A673 (cell line): ENCODE results near the gene CPA5. TPM values are rescaled to one million over a fixed set of nuclear protein-coding genes. Genes with fewer than 3 reads are reported as not detected.

ENCODE experiments used
- BruUV-seq: library from RNA; stranded (reverse); fragments of 400-500 nt; replicated peaks from 2 replicates; lab custom pipeline; 2021; lab: Mats Ljungman, UMichigan
- CTCF ChIA-PET: fragments of 300-600 bp; sonication (Branson Sonifier 250); formaldehyde crosslinking; loops from one replicate; lab custom pipeline; 2022; ENCODE audit warnings: antibody characterized with exemption; lab: Charles Lee
- POLR2A ChIA-PET: fragments of 300-600 bp; sonication (Branson Sonifier 250); formaldehyde crosslinking; loops from one replicate; lab custom pipeline; 2022; ENCODE audit warnings: antibody characterized with exemption; ENCODE audit not compliant: low non-redundant PET; lab: Charles Lee
- DNase-seq: peaks from one replicate; pipeline ENCODE4 v3.0.0-alpha.2; 2015; ENCODE audit warnings: low spot score
- H3K27ac ChIP-seq: fragments of 200-600 bp; sonication (generic); 2 replicates; pipeline ENCODE4 v1.5.1; 2016; ENCODE audit warnings: mixed run types, low read depth, mild to moderate bottlenecking, mixed read lengths, antibody characterized with exemption, low read length; ENCODE audit not compliant: poor library complexity, severe bottlenecking
- H3K27me3 ChIP-seq: fragments of 200-600 bp; sonication (generic); replicated peaks from 2 replicates; pipeline ENCODE4 v1.6.1; 2017; ENCODE audit warnings: mixed run types, low read depth, mild to moderate bottlenecking, mixed read lengths, antibody characterized with exemption, low read length; ENCODE audit not compliant: insufficient read depth, poor library complexity
- H3K36me3 ChIP-seq: fragments of 200-600 bp; sonication (generic); 2 replicates; pipeline ENCODE4 v1.6.1; 2016; ENCODE audit warnings: mixed run types, mild to moderate bottlenecking, mixed read lengths, antibody characterized with exemption, low read length; ENCODE audit not compliant: insufficient read depth, poor library complexity, severe bottlenecking
- H3K4me1 ChIP-seq: fragments of 200-600 bp; sonication (generic); 2 replicates; pipeline ENCODE4 v1.6.1; 2017; ENCODE audit warnings: mixed run types, mild to moderate bottlenecking, mixed read lengths, antibody characterized with exemption, low read length; ENCODE audit not compliant: insufficient read depth, poor library complexity, severe bottlenecking
- H3K4me3 ChIP-seq: fragments of 200-600 bp; sonication (generic); 2 replicates; pipeline ENCODE4 v1.5.1; 2016; ENCODE audit warnings: low read depth, mixed run types, mild to moderate bottlenecking, mixed read lengths, low read length; ENCODE audit not compliant: poor library complexity, severe bottlenecking
- H3K9me3 ChIP-seq: fragments of 200-600 bp; sonication (generic); 2 replicates; pipeline ENCODE4 v1.6.1; 2016; ENCODE audit warnings: mixed run types, low read depth, mild to moderate bottlenecking, mixed read lengths, antibody characterized with exemption, low read length; ENCODE audit not compliant: poor library complexity, severe bottlenecking
- EZH2 ChIP-seq: fragments of 200-600 bp; sonication (generic); IDR thresholded peaks from 2 replicates; pipeline ENCODE4 v1.6.1; 2017; ENCODE audit warnings: borderline replicate concordance, low read depth, mild to moderate bottlenecking, mixed read lengths, antibody characterized with exemption, low read length; ENCODE audit not compliant: poor library complexity, severe bottlenecking
- intact Hi-C: fragments of 100-400 bp; cut with micrococcal nuclease; formaldehyde crosslinking; loops from one replicate; pipeline ENCODE4 v1.10.0; 2022; ENCODE audit not compliant: unreplicated experiment
- total RNA-seq: library from RNA; stranded (reverse); gene quantifications from 2 replicates; pipeline ENCODE4 v1.2.3, GENCODE V29; 2021
- TF ChIP-seq, protein P1 (sequence below): fragments of 300-800, 200-600 bp; sonication (generic); conservative IDR thresholded peaks from 2 replicates; pipeline ENCODE4 v1.5.1; 2017; ENCODE audit warnings: low read depth, mild to moderate bottlenecking, antibody characterized with exemption, low read length, moderate library complexity, mixed read lengths

Gene CPA5
- total RNA-seq, 1 experiment from 2014 or later = not detected

DNA sequence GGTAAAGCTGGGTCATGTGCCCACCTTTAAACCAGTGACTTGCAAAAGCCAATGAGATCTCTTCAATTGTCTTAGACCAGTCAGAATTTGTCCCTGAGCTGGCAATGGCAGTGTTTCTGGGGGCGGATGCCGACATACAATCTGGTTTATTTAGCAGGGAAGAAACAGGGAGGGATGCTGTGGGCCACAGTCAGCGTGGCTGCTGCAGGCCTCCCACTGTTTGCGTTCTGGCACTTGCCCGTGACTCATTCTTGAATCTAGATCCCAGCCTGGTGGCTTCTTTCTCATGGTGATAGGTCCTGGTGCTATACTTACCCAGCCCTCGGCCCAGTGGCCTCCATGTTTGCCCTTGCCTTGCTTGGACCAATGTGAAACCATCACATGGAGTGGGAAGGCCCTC, 32.6 kb downstream of the CPA5 start:
- CTCF ChIA-PET = no interaction called here
- no peaks in the 10 kb centered on the region for H3K4me1 ChIP-seq
- intact Hi-C loops = no loop called here
- H3K27ac ChIP-seq = no peak overlapping the region
- no peaks in the 10 kb centered on the region for H3K27me3 ChIP-seq
- DNase-seq = no peak
- POLR2A ChIA-PET = no interaction called here
- no peak for TF ChIP-seq EZH2
- H3K36me3 ChIP-seq = no peaks in the 10 kb centered on the region
- no peak overlapping the region for H3K4me3 ChIP-seq
- no TSS peak for BruUV-seq
- no peaks in the 10 kb centered on the region for H3K9me3 ChIP-seq

DNA sequence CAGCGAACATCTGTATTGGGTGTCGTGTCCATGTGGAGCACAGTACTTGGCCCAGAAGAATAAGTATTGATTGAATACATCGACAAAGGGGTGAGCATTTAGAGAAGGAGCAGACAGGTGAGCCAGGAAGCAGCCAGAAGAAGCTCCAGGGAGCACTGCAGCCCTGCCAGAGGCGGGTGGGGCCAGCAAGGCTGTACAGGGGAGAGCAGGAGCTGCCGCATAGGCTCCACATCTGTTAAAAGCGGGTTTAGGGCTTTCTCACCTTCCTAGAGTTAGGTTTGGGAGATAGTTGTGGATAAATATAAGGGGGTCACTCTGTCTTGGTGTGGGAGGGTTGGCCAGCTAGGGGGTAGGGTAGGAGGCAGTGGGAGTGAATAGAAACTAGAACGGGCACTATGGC, 34.4 kb downstream of the CPA5 start:
- no peaks in the 10 kb centered on the region for H3K36me3 ChIP-seq
- intact Hi-C loops = no loop called here
- H3K27me3 ChIP-seq = no peaks in the 10 kb centered on the region
- no TSS peak for BruUV-seq
- no peaks in the 10 kb centered on the region for H3K9me3 ChIP-seq
- H3K27ac ChIP-seq = no peak overlapping the region
- H3K4me3 ChIP-seq = no peak overlapping the region
- ChIA-PET POLR2A (no interaction called here), CTCF (no interaction called here)
- DNase-seq = no peak
- H3K4me1 ChIP-seq = no peaks in the 10 kb centered on the region
- TF ChIP-seq, protein P1, sequence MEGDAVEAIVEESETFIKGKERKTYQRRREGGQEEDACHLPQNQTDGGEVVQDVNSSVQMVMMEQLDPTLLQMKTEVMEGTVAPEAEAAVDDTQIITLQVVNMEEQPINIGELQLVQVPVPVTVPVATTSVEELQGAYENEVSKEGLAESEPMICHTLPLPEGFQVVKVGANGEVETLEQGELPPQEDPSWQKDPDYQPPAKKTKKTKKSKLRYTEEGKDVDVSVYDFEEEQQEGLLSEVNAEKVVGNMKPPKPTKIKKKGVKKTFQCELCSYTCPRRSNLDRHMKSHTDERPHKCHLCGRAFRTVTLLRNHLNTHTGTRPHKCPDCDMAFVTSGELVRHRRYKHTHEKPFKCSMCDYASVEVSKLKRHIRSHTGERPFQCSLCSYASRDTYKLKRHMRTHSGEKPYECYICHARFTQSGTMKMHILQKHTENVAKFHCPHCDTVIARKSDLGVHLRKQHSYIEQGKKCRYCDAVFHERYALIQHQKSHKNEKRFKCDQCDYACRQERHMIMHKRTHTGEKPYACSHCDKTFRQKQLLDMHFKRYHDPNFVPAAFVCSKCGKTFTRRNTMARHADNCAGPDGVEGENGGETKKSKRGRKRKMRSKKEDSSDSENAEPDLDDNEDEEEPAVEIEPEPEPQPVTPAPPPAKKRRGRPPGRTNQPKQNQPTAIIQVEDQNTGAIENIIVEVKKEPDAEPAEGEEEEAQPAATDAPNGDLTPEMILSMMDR = no peak
- no peak for TF ChIP-seq EZH2

DNA sequence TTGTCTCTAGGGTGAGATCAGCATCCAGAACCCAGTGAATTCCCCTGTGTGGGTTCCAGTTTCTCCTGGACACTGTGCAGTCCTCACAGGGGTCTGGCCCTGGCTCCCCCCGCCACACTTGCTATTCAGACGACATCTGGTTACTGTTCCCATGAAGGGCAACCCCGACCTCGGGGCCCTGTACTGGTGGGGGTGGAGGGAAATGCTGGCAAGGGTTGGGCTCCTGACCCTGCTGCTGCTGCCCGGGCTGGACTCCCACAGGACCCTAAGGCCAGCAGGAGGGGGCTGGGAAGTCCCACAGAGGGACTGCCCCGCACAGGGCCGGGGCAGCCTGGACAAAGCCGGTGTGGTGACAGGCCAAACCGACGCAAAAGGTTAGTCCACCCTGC, 34.9 kb downstream of the CPA5 start:
- ChIA-PET CTCF (no interaction called here), POLR2A (no interaction called here)
- Histone ChIP-seq H3K9me3 (no peaks in the 10 kb centered on the region), H3K4me1 (no peaks in the 10 kb centered on the region), H3K4me3 (no peak overlapping the region), H3K27ac (no peak overlapping the region), H3K27me3 (no peaks in the 10 kb centered on the region), H3K36me3 (no peaks in the 10 kb centered on the region)
- intact Hi-C loops = no loop called here
- BruUV-seq = no TSS peak
- no peak for DNase-seq
- TF ChIP-seq, protein P1 = no peak
- no peak for TF ChIP-seq EZH2
